Colonic mucosa (tissue), 4 donors: ENCODE data around the gene PKNOX2. TPM values are rescaled to one million over a fixed set of nuclear protein-coding genes. Genes with fewer than 3 reads are reported as not detected.

Experiments used
- DNase-seq: peaks from one replicate; pipeline ENCODE4 v3.0.0-alpha.2; 2020
- H3K27ac ChIP-seq: fragments of 200-600 bp; one replicate; pipeline ENCODE4 v1.8.0; 2021
- H3K27me3 ChIP-seq: fragments of 200-600 bp; one replicate; pipeline ENCODE4 v1.8.0; 2021
- H3K36me3 ChIP-seq: fragments of 200-600 bp; one replicate; pipeline ENCODE4 v1.8.0; 2021
- H3K4me1 ChIP-seq: fragments of 200-600 bp; one replicate; pipeline ENCODE4 v1.8.0; 2021; ENCODE audit warnings: mild to moderate bottlenecking
- H3K4me3 ChIP-seq: fragments of 200-600 bp; one replicate; pipeline ENCODE4 v1.8.0; 2021
- H3K9ac ChIP-seq, 2 donors: one replicate each; pipeline ENCODE4 v1.7.0; 2013; ENCODE audit warnings: control low read depth in 2 of 2, low read depth in 2 of 2, low read length in 2 of 2
- H3K9me3 ChIP-seq: fragments of 200-600 bp; one replicate; pipeline ENCODE4 v1.8.0; 2021
- intact Hi-C: fragments of 100-400 bp; cut with DNase I; formaldehyde crosslinking; loops from one replicate; pipeline ENCODE4 v1.14.1; 2022
- total RNA-seq, 2 donors: library from RNA; stranded (reverse); fragmentation: NEBNext Ultra II Directional in 1 of 2; extraction: Animal tissue kit (Norgen Biotek cat#: 25700) in 1 of 2; gene quantifications; one replicate each; pipeline ENCODE4 v1.2.1, GENCODE V29; 2021
- TF ChIP-seq, protein P1 (sequence below): fragments of 200-600 bp; IDR thresholded peaks from one replicate; pipeline ENCODE4 v1.8.0; 2022; ENCODE audit warnings: antibody characterized with exemption, mild to moderate bottlenecking
- donor health status: healthy.
- donor health status: DM: no; HTN: no; CAD: no.
- donor health status: DM: no; HTN: no; CAD: no.

PKNOX2 gene
- total RNA-seq, 2 donors from 2014 or later = 0.52 to 1.3 TPM

DNA sequence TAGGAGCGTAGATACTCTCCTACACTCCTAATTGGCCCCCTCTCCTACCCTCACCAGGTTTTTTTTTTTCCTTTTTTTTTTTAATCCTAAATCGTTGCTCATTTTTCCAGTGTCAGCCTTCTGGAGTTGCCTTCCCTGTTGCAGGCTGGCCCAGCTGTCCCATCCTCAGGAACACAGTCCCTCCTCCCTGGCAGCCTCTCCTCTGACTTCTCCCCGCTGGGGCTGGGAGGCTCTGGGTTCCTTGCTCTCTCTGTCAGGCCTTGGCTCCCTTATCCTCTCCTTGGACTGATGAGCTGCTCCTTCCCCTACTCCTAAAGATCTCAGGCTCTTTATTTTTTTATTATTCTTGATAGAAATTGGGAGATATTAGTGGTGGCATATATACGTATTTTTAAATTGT lies 62.2 kb downstream of the PKNOX2 start:
- no peaks in the 10 kb centered on the region for H3K27me3 ChIP-seq
- no peak for DNase-seq
- no peak overlapping the region for H3K4me3 ChIP-seq
- no peak overlapping the region for H3K9ac ChIP-seq
- TF ChIP-seq, protein P1, sequence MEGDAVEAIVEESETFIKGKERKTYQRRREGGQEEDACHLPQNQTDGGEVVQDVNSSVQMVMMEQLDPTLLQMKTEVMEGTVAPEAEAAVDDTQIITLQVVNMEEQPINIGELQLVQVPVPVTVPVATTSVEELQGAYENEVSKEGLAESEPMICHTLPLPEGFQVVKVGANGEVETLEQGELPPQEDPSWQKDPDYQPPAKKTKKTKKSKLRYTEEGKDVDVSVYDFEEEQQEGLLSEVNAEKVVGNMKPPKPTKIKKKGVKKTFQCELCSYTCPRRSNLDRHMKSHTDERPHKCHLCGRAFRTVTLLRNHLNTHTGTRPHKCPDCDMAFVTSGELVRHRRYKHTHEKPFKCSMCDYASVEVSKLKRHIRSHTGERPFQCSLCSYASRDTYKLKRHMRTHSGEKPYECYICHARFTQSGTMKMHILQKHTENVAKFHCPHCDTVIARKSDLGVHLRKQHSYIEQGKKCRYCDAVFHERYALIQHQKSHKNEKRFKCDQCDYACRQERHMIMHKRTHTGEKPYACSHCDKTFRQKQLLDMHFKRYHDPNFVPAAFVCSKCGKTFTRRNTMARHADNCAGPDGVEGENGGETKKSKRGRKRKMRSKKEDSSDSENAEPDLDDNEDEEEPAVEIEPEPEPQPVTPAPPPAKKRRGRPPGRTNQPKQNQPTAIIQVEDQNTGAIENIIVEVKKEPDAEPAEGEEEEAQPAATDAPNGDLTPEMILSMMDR = no peak
- intact Hi-C loops = no loop called here
- H3K4me1 ChIP-seq = no peaks in the 10 kb centered on the region
- no peaks in the 10 kb centered on the region for H3K36me3 ChIP-seq
- no peak overlapping the region for H3K27ac ChIP-seq
- no peaks in the 10 kb centered on the region for H3K9me3 ChIP-seq

DNA sequence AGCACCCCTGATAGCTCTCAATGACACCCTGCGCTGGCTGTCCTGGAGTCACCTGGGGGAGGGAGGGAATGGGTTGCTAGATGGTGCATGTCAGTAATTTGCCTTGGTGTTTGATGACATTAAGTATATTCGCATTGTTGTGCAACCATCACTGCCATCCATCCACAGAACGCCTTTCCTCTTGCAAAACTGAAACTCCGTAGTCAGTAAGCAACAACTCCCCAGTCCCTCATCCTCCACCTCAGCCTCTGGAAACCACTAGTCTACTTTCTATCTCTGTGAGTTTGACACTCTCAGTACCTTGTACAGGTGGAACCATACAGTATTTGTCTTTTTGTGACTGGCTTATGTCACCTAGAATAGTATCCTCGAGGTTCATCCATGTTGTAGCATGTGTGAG lies 62.6 kb downstream of the PKNOX2 start:
- Histone ChIP-seq H3K4me1 (no peaks in the 10 kb centered on the region), H3K9me3 (no peaks in the 10 kb centered on the region), H3K9ac (no peak overlapping the region), H3K27ac (no peak overlapping the region), H3K4me3 (no peak overlapping the region), H3K36me3 (no peaks in the 10 kb centered on the region), H3K27me3 (no peaks in the 10 kb centered on the region)
- no peak for DNase-seq
- intact Hi-C loops = no loop called here
- TF ChIP-seq, protein P1 = no peak

DNA sequence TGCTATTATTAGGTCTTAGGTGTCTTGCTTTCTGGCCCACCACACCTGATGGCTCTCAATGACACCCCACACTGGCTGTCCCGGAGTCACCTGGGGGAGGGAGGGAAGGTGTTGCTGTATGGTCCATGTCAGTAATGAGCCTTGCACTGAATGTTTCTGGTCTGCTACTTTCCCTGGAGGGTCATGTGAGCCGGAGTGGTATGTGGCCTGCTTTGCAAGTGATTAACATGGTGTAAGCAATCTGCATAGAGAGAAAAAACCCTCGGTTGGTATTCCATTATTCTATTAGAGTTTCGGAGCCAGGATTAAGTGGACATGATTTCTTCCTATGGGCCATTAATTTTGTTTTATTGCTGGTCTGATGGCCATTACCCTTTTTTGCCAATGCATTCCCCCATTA lies 63.9 kb downstream of the PKNOX2 start:
- Histone ChIP-seq H3K9me3 (no peaks in the 10 kb centered on the region), H3K27ac (no peak overlapping the region), H3K9ac (no peak overlapping the region), H3K27me3 (no peaks in the 10 kb centered on the region), H3K4me3 (no peak overlapping the region), H3K4me1 (no peaks in the 10 kb centered on the region), H3K36me3 (no peaks in the 10 kb centered on the region)
- TF ChIP-seq, protein P1 = no peak
- no peak for DNase-seq
- intact Hi-C loops = no loop called here

DNA sequence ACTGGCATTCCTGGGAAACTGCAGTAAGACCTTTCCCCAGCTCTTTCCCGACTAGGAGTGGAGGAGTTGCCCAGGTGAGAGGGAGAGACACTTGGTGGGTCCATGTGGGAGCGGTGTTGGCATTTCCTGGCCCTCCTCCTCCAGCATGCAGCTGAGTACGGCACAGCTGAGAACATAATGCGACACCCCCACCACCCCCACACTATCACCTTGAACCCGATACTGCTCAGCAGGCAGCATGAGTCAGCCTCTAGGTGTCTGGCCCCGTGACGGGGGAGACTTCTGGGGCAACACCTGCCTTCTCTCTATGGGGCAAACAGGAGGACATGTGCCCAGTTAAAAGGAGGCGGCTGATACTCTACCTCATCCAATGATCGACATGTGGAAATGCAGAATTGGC lies 64.4 kb downstream of the PKNOX2 start:
- no peak overlapping the region for H3K27ac ChIP-seq
- H3K9me3 ChIP-seq = no peaks in the 10 kb centered on the region
- H3K4me3 ChIP-seq = no peak overlapping the region
- H3K36me3 ChIP-seq = no peaks in the 10 kb centered on the region
- TF ChIP-seq, protein P1 = no peak
- H3K9ac ChIP-seq = no peak overlapping the region
- no peaks in the 10 kb centered on the region for H3K4me1 ChIP-seq
- intact Hi-C loops = no loop called here
- no peaks in the 10 kb centered on the region for H3K27me3 ChIP-seq
- DNase-seq = no peak

DNA sequence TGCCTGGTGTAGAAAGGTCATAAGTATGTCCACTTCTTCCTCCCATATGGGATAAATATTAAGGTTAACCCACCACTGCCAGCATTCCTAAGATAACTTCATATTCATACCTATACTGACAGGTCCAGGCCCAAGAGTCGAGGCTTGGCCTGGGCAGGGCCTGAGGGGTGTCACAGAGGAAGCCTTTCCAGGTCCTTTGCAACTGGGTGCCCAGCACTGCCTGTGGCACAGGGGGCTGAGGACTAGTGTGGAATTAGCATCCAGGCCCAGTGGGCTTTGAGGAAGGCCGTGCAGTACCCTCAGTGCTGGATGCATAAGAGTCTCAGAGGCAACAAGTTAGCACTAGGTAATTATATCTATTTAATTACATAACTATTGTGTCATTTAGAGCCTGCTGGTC lies 65.4 kb downstream of the PKNOX2 start:
- H3K4me1 ChIP-seq = no peaks in the 10 kb centered on the region
- TF ChIP-seq, protein P1 = no peak
- no peaks in the 10 kb centered on the region for H3K36me3 ChIP-seq
- H3K9me3 ChIP-seq = no peaks in the 10 kb centered on the region
- no peaks in the 10 kb centered on the region for H3K27me3 ChIP-seq
- DNase-seq = no peak
- no peak overlapping the region for H3K9ac ChIP-seq
- H3K27ac ChIP-seq = no peak overlapping the region
- no peak overlapping the region for H3K4me3 ChIP-seq
- intact Hi-C loops = no loop called here

DNA sequence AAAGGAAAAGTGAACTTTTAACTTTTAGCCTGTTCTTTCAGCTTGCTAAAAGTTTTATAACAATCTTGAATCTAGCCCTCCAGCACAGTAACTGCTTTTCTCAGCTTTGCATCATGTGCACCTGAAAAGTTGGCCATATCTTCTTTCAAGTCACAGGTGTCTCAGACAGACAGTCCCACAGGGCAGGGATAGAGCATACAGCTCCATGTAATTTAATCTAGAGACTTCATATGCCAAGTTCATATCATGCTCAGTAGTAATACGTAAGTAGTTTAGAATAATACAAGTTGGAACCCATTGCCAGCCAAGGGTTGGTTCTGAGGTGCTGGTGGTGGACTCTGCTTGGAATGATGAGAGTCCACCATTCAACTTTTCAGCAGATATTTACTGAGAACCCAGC lies 68.6 kb downstream of the PKNOX2 start:
- Histone ChIP-seq H3K36me3 (no peaks in the 10 kb centered on the region), H3K9me3 (no peaks in the 10 kb centered on the region), H3K27ac (no peak overlapping the region), H3K9ac (no peak overlapping the region), H3K4me3 (no peak overlapping the region), H3K27me3 (no peaks in the 10 kb centered on the region), H3K4me1 (no peaks in the 10 kb centered on the region)
- DNase-seq = no peak
- intact Hi-C loops = no loop called here
- TF ChIP-seq, protein P1 = no peak
